GM23338 (cell line): ENCODE measurements around the gene PIGS. TPM values are rescaled to one million over a fixed set of nuclear protein-coding genes. Genes with fewer than 3 reads are reported as not detected.

ENCODE experiments used
- ATAC-seq: fragments of 200-7000 bp; cut with Tn5 transposase; 3 replicates; pipeline ENCODE4 v1.9.1; 2020
- DNase-seq: peaks from one replicate; pipeline ENCODE4 v3.0.0-alpha.2; 2015; ENCODE audit warnings: low spot score
- H2AFZ ChIP-seq: fragments of 200-600 bp; sonication (generic); 2 replicates; pipeline ENCODE4 v1.8.0; 2016; ENCODE audit warnings: antibody characterized with exemption, mild to moderate bottlenecking, moderate library complexity
- H3F3A ChIP-seq: fragments of 200-600 bp; sonication (generic); replicated peaks from 2 replicates; pipeline ENCODE4 v1.8.0; 2017; ENCODE audit warnings: antibody characterized with exemption, mixed run types, low read depth
- H3K27ac ChIP-seq: fragments of 200-600 bp; sonication (generic); 2 replicates; pipeline ENCODE4 v1.6.1; 2016; ENCODE audit warnings: low read depth
- H3K27me3 ChIP-seq: fragments of 200-600 bp; sonication (generic); 2 replicates; pipeline ENCODE4 v1.8.0; 2016; ENCODE audit warnings: mild to moderate bottlenecking, mixed run types, moderate library complexity; ENCODE audit not compliant: insufficient read depth
- H3K36me3 ChIP-seq: fragments of 200-600 bp; sonication (generic); 2 replicates; pipeline ENCODE4 v1.8.0; 2016; ENCODE audit warnings: mild to moderate bottlenecking; ENCODE audit not compliant: insufficient read depth
- H3K4me1 ChIP-seq: fragments of 200-600 bp; sonication (generic); 2 replicates; pipeline ENCODE4 v1.8.0; 2016; ENCODE audit warnings: mild to moderate bottlenecking, moderate library complexity; ENCODE audit not compliant: insufficient read depth
- H3K4me2 ChIP-seq: fragments of 200-600 bp; sonication (generic); 2 replicates; pipeline ENCODE4 v1.7.1; 2017; ENCODE audit warnings: mixed run types
- H3K4me3 ChIP-seq: fragments of 200-600 bp; sonication (generic); 2 replicates; pipeline ENCODE4 v1.6.1; 2016; ENCODE audit warnings: mixed run types
- H3K79me2 ChIP-seq: fragments of 200-600 bp; sonication (generic); replicated peaks from 2 replicates; pipeline ENCODE4 v1.8.0; 2017; ENCODE audit warnings: mild to moderate bottlenecking; ENCODE audit not compliant: insufficient read depth
- H3K9me2 ChIP-seq: fragments of 200-600 bp; sonication (generic); 2 replicates; pipeline ENCODE4 v1.8.0; 2017; ENCODE audit not compliant: insufficient read depth
- H4K20me1 ChIP-seq: fragments of 200-600 bp; sonication (generic); replicated peaks from 2 replicates; pipeline ENCODE4 v1.8.0; 2017; ENCODE audit warnings: mild to moderate bottlenecking; ENCODE audit not compliant: insufficient read depth
- H3K27ac Mint-ChIP-seq: 2 replicates; pipeline ENCODE4 v1.8.0; 2020; ENCODE audit warnings: inconsistent platforms, mild to moderate bottlenecking, moderate library complexity, mixed read lengths
- H3K27me3 Mint-ChIP-seq: 3 replicates; pipeline ENCODE4 v1.8.0; 2022; ENCODE audit warnings: low read depth, mild to moderate bottlenecking, moderate library complexity, mixed read lengths, inconsistent platforms; ENCODE audit not compliant: insufficient read depth, poor library complexity
- H3K36me3 Mint-ChIP-seq: 3 replicates; pipeline ENCODE4 v1.8.0; 2021; ENCODE audit warnings: low read depth, mild to moderate bottlenecking, inconsistent platforms, moderate library complexity, mixed read lengths
- H3K4me1 Mint-ChIP-seq: 3 replicates; pipeline ENCODE4 v1.8.0; 2020; ENCODE audit warnings: mild to moderate bottlenecking, inconsistent platforms, mixed read lengths
- H3K4me3 Mint-ChIP-seq: 3 replicates; pipeline ENCODE4 v1.8.0; 2021; ENCODE audit warnings: moderate library complexity, mild to moderate bottlenecking, inconsistent platforms, mixed read lengths
- H3K9me3 Mint-ChIP-seq: 3 replicates; pipeline ENCODE4 v1.8.0; 2020; ENCODE audit warnings: moderate library complexity, mild to moderate bottlenecking, inconsistent platforms, mixed read lengths
- EZH2phosphoT487 ChIP-seq: fragments of 200-600 bp; sonication (generic); IDR thresholded peaks from one replicate; pipeline ENCODE4 v1.8.1; 2018; ENCODE audit warnings: antibody characterized with exemption; ENCODE audit not compliant: unreplicated experiment
- JUNB ChIP-seq: IDR thresholded peaks from one replicate; pipeline ENCODE4 v1.6.1; 2016; ENCODE audit warnings: antibody characterized with exemption; ENCODE audit not compliant: unreplicated experiment
- NANOG ChIP-seq: IDR thresholded peaks from 2 replicates; pipeline ENCODE4 v1.6.1; 2016; ENCODE audit warnings: antibody characterized with exemption, borderline replicate concordance
- POLR2AphosphoS5 ChIP-seq: IDR thresholded peaks from 2 replicates; pipeline ENCODE4 v1.6.1; 2016; ENCODE audit warnings: antibody characterized with exemption, low read depth
- STAT1 ChIP-seq: IDR thresholded peaks from one replicate; pipeline ENCODE4 v1.6.1; 2016; ENCODE audit warnings: antibody characterized with exemption; ENCODE audit not compliant: unreplicated experiment
- ZNF114 ChIP-seq: fragments of 250-450 bp; sonication (Bioruptor Pico); IDR thresholded peaks from 2 replicates; pipeline ENCODE4 v1.5.0; 2020; ENCODE audit warnings: mild to moderate bottlenecking, moderate library complexity
- ZNF331 ChIP-seq: fragments of 250-450 bp; sonication (Bioruptor Pico); IDR thresholded peaks from 2 replicates; pipeline ENCODE4 v1.5.0; 2020; ENCODE audit warnings: low read depth, mild to moderate bottlenecking, moderate library complexity
- polyA plus RNA-seq: library from polyadenylated mRNA; unstranded; fragments of >200 nt; fragmentation: Nextera tagmentation; extraction: Ambion mirVana; gene quantifications from 2 replicates; pipeline ENCODE4 v1.2.1, GENCODE V29; 2016
- total RNA-seq: library from RNA; depleted of rRNA; stranded (reverse); fragments of >200 nt; shearing (Covaris generic); gene quantifications from 2 replicates; pipeline ENCODE4 v1.2.3, GENCODE V29; 2014
- TF ChIP-seq, protein P1 (sequence below): IDR thresholded peaks from one replicate; pipeline ENCODE4 v1.6.1; 2018; ENCODE audit warnings: antibody characterized with exemption; ENCODE audit not compliant: unreplicated experiment
- TF ChIP-seq, protein P2 (sequence below), 2 experiments: fragments of 200-600 bp in 1 of 2; sonication (generic) in 1 of 2; conservative IDR thresholded peaks; 2 replicates each; pipeline versions ENCODE4 v1.5.1 to v1.6.1; 2016 to 2017; ENCODE audit warnings: antibody characterized with exemption in 2 of 2, low read depth in 2 of 2, mild to moderate bottlenecking in 2 of 2, moderate library complexity in 1 of 2

The PIGS gene
- total and polyA plus RNA-seq, 2 experiments from 2014 or later: 16.4 to 53.2 TPM

DNA sequence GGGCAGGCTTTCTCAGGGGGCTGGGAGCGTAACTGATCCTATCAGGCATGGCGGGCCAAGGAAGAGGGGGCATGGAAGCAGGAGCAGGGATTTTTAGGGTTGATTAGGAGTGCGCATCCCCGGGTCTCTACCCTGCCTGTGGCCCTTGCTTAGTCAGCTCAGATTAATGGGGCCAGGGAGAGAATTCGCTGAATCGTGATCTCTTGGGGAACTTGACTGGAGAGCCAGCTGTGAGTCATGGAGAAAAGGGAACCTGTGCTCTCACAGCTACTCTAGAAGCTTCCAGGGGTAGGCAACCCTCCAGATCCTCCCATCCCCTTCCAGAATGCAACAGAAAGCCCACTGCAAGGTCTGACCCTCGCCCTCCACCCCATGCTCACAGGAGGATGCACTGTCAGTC lies 61.5 kb downstream of the PIGS start (continued):
- TF ChIP-seq, protein P1, sequence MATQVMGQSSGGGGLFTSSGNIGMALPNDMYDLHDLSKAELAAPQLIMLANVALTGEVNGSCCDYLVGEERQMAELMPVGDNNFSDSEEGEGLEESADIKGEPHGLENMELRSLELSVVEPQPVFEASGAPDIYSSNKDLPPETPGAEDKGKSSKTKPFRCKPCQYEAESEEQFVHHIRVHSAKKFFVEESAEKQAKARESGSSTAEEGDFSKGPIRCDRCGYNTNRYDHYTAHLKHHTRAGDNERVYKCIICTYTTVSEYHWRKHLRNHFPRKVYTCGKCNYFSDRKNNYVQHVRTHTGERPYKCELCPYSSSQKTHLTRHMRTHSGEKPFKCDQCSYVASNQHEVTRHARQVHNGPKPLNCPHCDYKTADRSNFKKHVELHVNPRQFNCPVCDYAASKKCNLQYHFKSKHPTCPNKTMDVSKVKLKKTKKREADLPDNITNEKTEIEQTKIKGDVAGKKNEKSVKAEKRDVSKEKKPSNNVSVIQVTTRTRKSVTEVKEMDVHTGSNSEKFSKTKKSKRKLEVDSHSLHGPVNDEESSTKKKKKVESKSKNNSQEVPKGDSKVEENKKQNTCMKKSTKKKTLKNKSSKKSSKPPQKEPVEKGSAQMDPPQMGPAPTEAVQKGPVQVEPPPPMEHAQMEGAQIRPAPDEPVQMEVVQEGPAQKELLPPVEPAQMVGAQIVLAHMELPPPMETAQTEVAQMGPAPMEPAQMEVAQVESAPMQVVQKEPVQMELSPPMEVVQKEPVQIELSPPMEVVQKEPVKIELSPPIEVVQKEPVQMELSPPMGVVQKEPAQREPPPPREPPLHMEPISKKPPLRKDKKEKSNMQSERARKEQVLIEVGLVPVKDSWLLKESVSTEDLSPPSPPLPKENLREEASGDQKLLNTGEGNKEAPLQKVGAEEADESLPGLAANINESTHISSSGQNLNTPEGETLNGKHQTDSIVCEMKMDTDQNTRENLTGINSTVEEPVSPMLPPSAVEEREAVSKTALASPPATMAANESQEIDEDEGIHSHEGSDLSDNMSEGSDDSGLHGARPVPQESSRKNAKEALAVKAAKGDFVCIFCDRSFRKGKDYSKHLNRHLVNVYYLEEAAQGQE: no peak
- TF ChIP-seq JUNB: no peak
- TF ChIP-seq EZH2phosphoT487: no peak
- TF ChIP-seq ZNF114: no peak
- TF ChIP-seq, protein P2, sequence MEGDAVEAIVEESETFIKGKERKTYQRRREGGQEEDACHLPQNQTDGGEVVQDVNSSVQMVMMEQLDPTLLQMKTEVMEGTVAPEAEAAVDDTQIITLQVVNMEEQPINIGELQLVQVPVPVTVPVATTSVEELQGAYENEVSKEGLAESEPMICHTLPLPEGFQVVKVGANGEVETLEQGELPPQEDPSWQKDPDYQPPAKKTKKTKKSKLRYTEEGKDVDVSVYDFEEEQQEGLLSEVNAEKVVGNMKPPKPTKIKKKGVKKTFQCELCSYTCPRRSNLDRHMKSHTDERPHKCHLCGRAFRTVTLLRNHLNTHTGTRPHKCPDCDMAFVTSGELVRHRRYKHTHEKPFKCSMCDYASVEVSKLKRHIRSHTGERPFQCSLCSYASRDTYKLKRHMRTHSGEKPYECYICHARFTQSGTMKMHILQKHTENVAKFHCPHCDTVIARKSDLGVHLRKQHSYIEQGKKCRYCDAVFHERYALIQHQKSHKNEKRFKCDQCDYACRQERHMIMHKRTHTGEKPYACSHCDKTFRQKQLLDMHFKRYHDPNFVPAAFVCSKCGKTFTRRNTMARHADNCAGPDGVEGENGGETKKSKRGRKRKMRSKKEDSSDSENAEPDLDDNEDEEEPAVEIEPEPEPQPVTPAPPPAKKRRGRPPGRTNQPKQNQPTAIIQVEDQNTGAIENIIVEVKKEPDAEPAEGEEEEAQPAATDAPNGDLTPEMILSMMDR (conservative IDR thresholded peaks at IDR 0.05; ENCODE audit: low read depth in 2 of 2): no peak

DNA sequence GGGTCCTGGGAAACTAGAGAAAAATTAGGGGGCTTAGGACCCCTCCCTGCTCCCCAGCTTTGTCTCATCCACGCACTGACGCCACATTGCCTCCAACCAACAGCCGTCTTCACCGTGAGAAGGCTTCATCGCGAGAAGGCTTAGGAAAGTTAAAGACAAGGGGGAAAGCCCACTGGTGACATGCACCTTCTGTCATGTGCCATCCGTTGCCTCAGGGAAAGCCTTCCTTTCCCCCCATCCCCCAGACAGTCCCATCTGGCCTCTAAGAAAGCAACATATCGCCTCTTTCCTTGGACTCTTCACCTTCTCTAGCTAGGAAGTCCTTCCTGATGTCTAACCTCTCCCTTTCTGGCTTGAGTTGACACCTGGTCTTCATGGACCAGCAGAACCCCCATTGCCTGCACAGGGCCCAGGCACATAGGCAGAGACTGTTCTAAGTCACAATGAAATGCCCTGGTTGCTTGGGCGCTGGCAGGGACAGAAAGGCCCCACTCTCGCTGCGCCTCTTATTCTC lies 63.1 kb downstream of the PIGS start:
- H3K27me3 Mint-ChIP-seq: peaks cover 9% of the 10 kb centered on the region
- ATAC-seq (no peak), DNase-seq (no peak)
- H2AFZ ChIP-seq: peak overlapping the region; percentile 99
- H3K4me3 Mint-ChIP-seq: peak overlapping the region; percentile 36; the same call in 1 of the 3 replicates
- H3K36me3 Mint-ChIP-seq: no peaks in the 10 kb centered on the region
- 0 out of 2 replicates have a peak, but pooled peaks cover 6% of the 10 kb centered on the region for H3K27me3 ChIP-seq
- no peaks in the 10 kb centered on the region for H3K9me3 Mint-ChIP-seq
- H3K79me2 ChIP-seq: no peaks in the 10 kb centered on the region
- H3K27ac ChIP-seq: no peak overlapping the region
- no peaks in the 10 kb centered on the region for H3K9me2 ChIP-seq
- H3K27ac Mint-ChIP-seq: no peak overlapping the region
- peak overlapping the region; percentile 60 for H3K4me2 ChIP-seq
- H3F3A ChIP-seq: no peaks in the 10 kb centered on the region
- peaks cover 15% of the 10 kb centered on the region; the same call in 1 of the 2 replicates for H3K4me1 ChIP-seq
- H3K36me3 ChIP-seq: no peaks in the 10 kb centered on the region
- peaks cover 18% of the 10 kb centered on the region for H3K4me1 Mint-ChIP-seq
- H4K20me1 ChIP-seq: no peaks in the 10 kb centered on the region
- peak overlapping the region; percentile 32 for H3K4me3 ChIP-seq
- TF ChIP-seq, protein P2 (conservative IDR thresholded peaks at IDR 0.05; ENCODE audit: low read depth in 2 of 2): no peak
- TF ChIP-seq ZNF331 (no peak), ZNF114 (no peak), EZH2phosphoT487 (no peak), POLR2AphosphoS5 (no peak), NANOG (no peak), STAT1 (no peak)
- TF ChIP-seq, protein P1: no peak
